Glutamatergic neuron (in vitro differentiated cells): ENCODE data around the gene PAIP2. TPM values are rescaled to one million over a fixed set of nuclear protein-coding genes. Genes with fewer than 3 reads are reported as not detected.

Source experiments
- DNase-seq: peaks from one replicate; pipeline ENCODE4 v3.0.0; 2022
- H3K27ac Mint-ChIP-seq: one replicate; pipeline ENCODE4 v1.8.0; 2020; ENCODE audit warnings: mild to moderate bottlenecking, mixed read lengths, inconsistent platforms; ENCODE audit not compliant: unreplicated experiment
- H3K27me3 Mint-ChIP-seq: one replicate; pipeline ENCODE4 v1.8.0; 2020; ENCODE audit warnings: mild to moderate bottlenecking, moderate library complexity, mixed read lengths, inconsistent platforms; ENCODE audit not compliant: unreplicated experiment
- H3K36me3 Mint-ChIP-seq: one replicate; pipeline ENCODE4 v1.8.0; 2020; ENCODE audit warnings: mild to moderate bottlenecking, mixed read lengths, inconsistent platforms; ENCODE audit not compliant: unreplicated experiment
- H3K4me1 Mint-ChIP-seq: one replicate; pipeline ENCODE4 v1.8.0; 2020; ENCODE audit warnings: mild to moderate bottlenecking, low read depth, mixed read lengths, inconsistent platforms; ENCODE audit not compliant: unreplicated experiment
- H3K4me3 Mint-ChIP-seq: one replicate; pipeline ENCODE4 v1.8.0; 2020; ENCODE audit warnings: mild to moderate bottlenecking, mixed read lengths, inconsistent platforms; ENCODE audit not compliant: unreplicated experiment
- H3K9me3 Mint-ChIP-seq: one replicate; pipeline ENCODE4 v1.8.0; 2020; ENCODE audit warnings: mild to moderate bottlenecking, moderate library complexity, mixed read lengths, inconsistent platforms; ENCODE audit not compliant: unreplicated experiment
- total RNA-seq: library from RNA; stranded (reverse); fragmentation: NEBNext Ultra II Directional; extraction: Animal tissue kit (Norgen Biotek cat#: 25700); gene quantifications from one replicate; pipeline ENCODE4 v1.2.1, GENCODE V29; 2021; ENCODE audit not compliant: unreplicated experiment
- TF ChIP-seq, protein P1 (sequence below): fragments of 200-600 bp; sonication (generic); IDR thresholded peaks from one replicate; pipeline ENCODE4 v1.5.0; 2021; ENCODE audit not compliant: partially characterized antibody, unreplicated experiment

PAIP2 gene
- total RNA-seq, 1 donor from 2014 or later: 128 TPM

DNA sequence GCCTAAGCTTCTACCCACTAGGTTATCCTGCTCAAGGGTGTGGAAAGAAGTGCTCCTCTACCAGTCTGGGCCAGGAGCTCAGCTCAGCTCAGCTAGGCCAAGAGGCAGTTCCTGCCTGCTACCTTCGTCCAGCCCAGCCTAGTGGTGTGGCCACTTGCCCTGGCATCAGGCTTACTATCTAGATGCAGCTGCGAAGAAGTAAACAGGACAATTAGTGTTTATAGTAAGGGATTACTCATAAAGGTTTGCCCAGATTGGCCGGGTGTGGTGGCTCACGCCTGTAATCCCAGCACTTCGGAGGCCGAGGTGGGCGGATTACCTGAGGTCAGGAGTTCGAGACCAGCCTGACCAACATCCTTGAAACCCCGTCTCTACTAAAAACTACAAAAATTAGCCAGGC is 75.0 kb downstream of the PAIP2 start:
- Mint-ChIP-seq H3K4me3 (no peak overlapping the region), H3K27me3 (no peaks in the 10 kb centered on the region), H3K9me3 (no peaks in the 10 kb centered on the region), H3K27ac (no peak overlapping the region), H3K36me3 (peaks cover 5% of the 10 kb centered on the region), H3K4me1 (no peaks in the 10 kb centered on the region)
- DNase-seq: no peak
- TF ChIP-seq, protein P1, sequence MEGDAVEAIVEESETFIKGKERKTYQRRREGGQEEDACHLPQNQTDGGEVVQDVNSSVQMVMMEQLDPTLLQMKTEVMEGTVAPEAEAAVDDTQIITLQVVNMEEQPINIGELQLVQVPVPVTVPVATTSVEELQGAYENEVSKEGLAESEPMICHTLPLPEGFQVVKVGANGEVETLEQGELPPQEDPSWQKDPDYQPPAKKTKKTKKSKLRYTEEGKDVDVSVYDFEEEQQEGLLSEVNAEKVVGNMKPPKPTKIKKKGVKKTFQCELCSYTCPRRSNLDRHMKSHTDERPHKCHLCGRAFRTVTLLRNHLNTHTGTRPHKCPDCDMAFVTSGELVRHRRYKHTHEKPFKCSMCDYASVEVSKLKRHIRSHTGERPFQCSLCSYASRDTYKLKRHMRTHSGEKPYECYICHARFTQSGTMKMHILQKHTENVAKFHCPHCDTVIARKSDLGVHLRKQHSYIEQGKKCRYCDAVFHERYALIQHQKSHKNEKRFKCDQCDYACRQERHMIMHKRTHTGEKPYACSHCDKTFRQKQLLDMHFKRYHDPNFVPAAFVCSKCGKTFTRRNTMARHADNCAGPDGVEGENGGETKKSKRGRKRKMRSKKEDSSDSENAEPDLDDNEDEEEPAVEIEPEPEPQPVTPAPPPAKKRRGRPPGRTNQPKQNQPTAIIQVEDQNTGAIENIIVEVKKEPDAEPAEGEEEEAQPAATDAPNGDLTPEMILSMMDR: no peak

- Mint-ChIP-seq H3K36me3 (peaks cover 5% of the 10 kb centered on the region), H3K27me3 (no peaks in the 10 kb centered on the region), H3K9me3 (no peaks in the 10 kb centered on the region), H3K27ac (no peak overlapping the region), H3K4me1 (no peaks in the 10 kb centered on the region), H3K4me3 (no peak overlapping the region)
- no peak for DNase-seq
- TF ChIP-seq, protein P1: no peak
These were observed 75.6 kb downstream of the PAIP2 start for GRCh38 chr5:139417214-139417613.

DNA sequence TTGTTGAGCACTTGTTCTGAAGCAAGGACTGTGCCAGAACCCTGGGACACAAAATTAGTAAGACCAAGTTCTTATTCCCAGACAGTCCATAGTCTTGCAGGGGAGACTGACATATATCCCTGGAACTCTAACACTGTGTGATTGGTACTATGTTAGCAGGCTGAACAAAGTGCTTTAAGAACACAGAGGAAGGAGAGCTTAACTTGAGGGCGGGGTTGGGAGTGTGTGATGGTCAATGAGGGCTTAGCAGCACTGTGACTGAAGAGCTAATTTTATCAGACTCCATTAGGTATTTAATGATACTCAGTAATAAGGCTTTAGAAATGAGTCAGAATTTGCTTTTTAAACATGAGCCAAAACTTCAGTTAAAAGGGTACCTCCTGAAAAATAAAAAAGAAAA is 77.1 kb downstream of the PAIP2 start:
- Mint-ChIP-seq H3K27ac (no peak overlapping the region), H3K4me1 (no peaks in the 10 kb centered on the region), H3K27me3 (no peaks in the 10 kb centered on the region), H3K9me3 (no peaks in the 10 kb centered on the region), H3K4me3 (no peak overlapping the region), H3K36me3 (no peaks in the 10 kb centered on the region)
- TF ChIP-seq, protein P1: no peak
- DNase-seq: no peak

Other genes starting within 250 kb of the PAIP2 start
- 15.9 TPM for gene SIL1, start 143.5 kb upstream of the PAIP2 start, total RNA-seq
- gene MATR3, start 48.1 kb upstream of the PAIP2 start, total RNA-seq: 372 TPM
- not detected for gene SLC23A1, start 41.4 kb downstream of the PAIP2 start, total RNA-seq
- not detected for gene MZB1, start 48.1 kb downstream of the PAIP2 start, total RNA-seq
- gene PROB1, start 53.2 kb downstream of the PAIP2 start, total RNA-seq: 1.3 TPM
- gene SPATA24, start 62.2 kb downstream of the PAIP2 start, total RNA-seq: 6.2 TPM
- 55.9 TPM for gene DNAJC18, start 97.7 kb downstream of the PAIP2 start, total RNA-seq
- not detected for gene ECSCR, start 120.9 kb downstream of the PAIP2 start, total RNA-seq
- gene SMIM33, start 129.2 kb downstream of the PAIP2 start, total RNA-seq: not detected
- not detected for gene STING1, start 140.9 kb downstream of the PAIP2 start, total RNA-seq
- gene UBE2D2, start 219.5 kb downstream of the PAIP2 start, total RNA-seq: 188 TPM